Stimulated activated memory B cell treated with anti-CD40 and anti-IgM and Interleukin-4, amounts not matched to agents 10 μg/mL and 1 μg/mL and 100 μg/mL, for 72 hours (primary cell): ENCODE measurements around the gene TSPAN13.

Experiments used
- ATAC-seq: fragments of 150-1000 bp; cut with Tn5 transposase; 2 replicates; pipeline ENCODE4 v1.10.0; 2021
- H3K27ac Mint-ChIP-seq: one replicate; pipeline ENCODE4 v1.8.0; 2022; ENCODE audit warnings: mild to moderate bottlenecking, mixed read lengths
- H3K27me3 Mint-ChIP-seq: one replicate; pipeline ENCODE4 v1.8.0; 2022; ENCODE audit warnings: mixed read lengths
- H3K36me3 Mint-ChIP-seq: one replicate; pipeline ENCODE4 v1.8.0; 2022; ENCODE audit warnings: mixed read lengths
- H3K4me1 Mint-ChIP-seq: one replicate; pipeline ENCODE4 v1.8.0; 2022; ENCODE audit warnings: mixed read lengths
- H3K4me3 Mint-ChIP-seq: one replicate; pipeline ENCODE4 v1.8.0; 2022; ENCODE audit warnings: mild to moderate bottlenecking, moderate library complexity, mixed read lengths
- H3K9me3 Mint-ChIP-seq: one replicate; pipeline ENCODE4 v1.8.0; 2022; ENCODE audit warnings: mixed read lengths

The TSPAN13 gene

GRCh38 chr7:16753102-16753931, at the start of gene TSPAN13:
TSS of gene TSPAN13 (plus strand) at chr7:16753755. CDS start at chr7:16753968, 213 bp downstream.
- peak; percentile 95 for ATAC-seq
- Mint-ChIP-seq H3K27me3 (no peaks in the 10 kb centered on the region), H3K27ac (peak within 1 kb of the TSS; percentile 87), H3K4me1 (peaks cover 36% of the 10 kb centered on the region), H3K4me3 (peak within 1 kb of the TSS; percentile 91), H3K9me3 (no peaks in the 10 kb centered on the region), H3K36me3 (no peaks in the 10 kb centered on the region)

GRCh38 chr7:16708511-16708910, 45.0 kb upstream of the TSPAN13 start:
- peaks cover 45% of the 10 kb centered on the region for H3K36me3 Mint-ChIP-seq

GRCh38 chr7:16708980-16709379, 44.6 kb upstream of the TSPAN13 start:
- no peaks in the 10 kb centered on the region for H3K27me3 Mint-ChIP-seq
- no peaks in the 10 kb centered on the region for H3K4me1 Mint-ChIP-seq

More at GRCh38 chr7:16708511-16708910, 45.0 kb upstream of the TSPAN13 start:
- Mint-ChIP-seq H3K27ac (no peak overlapping the region), H3K4me3 (no peak overlapping the region), H3K9me3 (peaks cover 2% of the 10 kb centered on the region), H3K27me3 (no peaks in the 10 kb centered on the region), H3K4me1 (no peaks in the 10 kb centered on the region)
- ATAC-seq: no peak

GRCh38 chr7:16710651-16711050, 42.9 kb upstream of the TSPAN13 start:
- H3K4me1 Mint-ChIP-seq: no peaks in the 10 kb centered on the region
- no peaks in the 10 kb centered on the region for H3K27me3 Mint-ChIP-seq
- no peak for ATAC-seq
- H3K36me3 Mint-ChIP-seq: peaks cover 25% of the 10 kb centered on the region
- peaks cover 2% of the 10 kb centered on the region for H3K9me3 Mint-ChIP-seq
- no peak overlapping the region for H3K4me3 Mint-ChIP-seq
- no peak overlapping the region for H3K27ac Mint-ChIP-seq

More at GRCh38 chr7:16708980-16709379, 44.6 kb upstream of the TSPAN13 start:
- H3K4me3 Mint-ChIP-seq: no peak overlapping the region
- no peak for ATAC-seq
- peaks cover 2% of the 10 kb centered on the region for H3K9me3 Mint-ChIP-seq
- H3K36me3 Mint-ChIP-seq: peaks cover 40% of the 10 kb centered on the region
- no peak overlapping the region for H3K27ac Mint-ChIP-seq

GRCh38 chr7:16711730-16712129, 41.8 kb upstream of the TSPAN13 start:
- ATAC-seq: no peak
- H3K4me1 Mint-ChIP-seq: no peaks in the 10 kb centered on the region
- no peak overlapping the region for H3K27ac Mint-ChIP-seq
- peaks cover 2% of the 10 kb centered on the region for H3K9me3 Mint-ChIP-seq
- peaks cover 16% of the 10 kb centered on the region for H3K36me3 Mint-ChIP-seq
- H3K4me3 Mint-ChIP-seq: no peak overlapping the region
- H3K27me3 Mint-ChIP-seq: no peaks in the 10 kb centered on the region

- H3K4me1 Mint-ChIP-seq: no peaks in the 10 kb centered on the region
- ATAC-seq: peak; percentile 75
- H3K9me3 Mint-ChIP-seq: peaks cover 2% of the 10 kb centered on the region
- no peaks in the 10 kb centered on the region for H3K27me3 Mint-ChIP-seq
- H3K4me3 Mint-ChIP-seq: no peak overlapping the region
- no peak overlapping the region for H3K27ac Mint-ChIP-seq
- peaks cover 11% of the 10 kb centered on the region for H3K36me3 Mint-ChIP-seq
Observed at GRCh38 chr7:16712916-16713315, 40.6 kb upstream of the TSPAN13 start.

DNA sequence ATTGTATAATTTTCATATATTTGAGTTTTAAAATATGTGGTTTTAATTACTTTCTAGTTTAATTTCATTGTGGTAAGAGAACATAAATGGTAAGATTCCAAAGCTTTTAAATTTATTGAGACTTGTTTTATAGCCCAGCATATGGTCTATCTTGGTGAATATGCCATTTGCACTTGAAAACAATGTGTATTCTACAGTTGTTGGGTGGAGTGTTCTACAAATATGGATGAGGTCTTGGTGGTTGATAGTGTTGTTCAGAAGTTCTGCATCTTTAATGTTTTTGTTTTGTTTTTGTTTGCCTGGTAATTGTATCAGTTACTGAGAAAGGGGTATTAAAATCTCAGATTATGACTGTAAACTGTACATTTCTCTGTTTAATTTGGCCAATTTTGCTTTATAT, 37.6 kb upstream of the TSPAN13 start:
- Mint-ChIP-seq H3K4me3 (no peak overlapping the region), H3K36me3 (no peaks in the 10 kb centered on the region)

DNA sequence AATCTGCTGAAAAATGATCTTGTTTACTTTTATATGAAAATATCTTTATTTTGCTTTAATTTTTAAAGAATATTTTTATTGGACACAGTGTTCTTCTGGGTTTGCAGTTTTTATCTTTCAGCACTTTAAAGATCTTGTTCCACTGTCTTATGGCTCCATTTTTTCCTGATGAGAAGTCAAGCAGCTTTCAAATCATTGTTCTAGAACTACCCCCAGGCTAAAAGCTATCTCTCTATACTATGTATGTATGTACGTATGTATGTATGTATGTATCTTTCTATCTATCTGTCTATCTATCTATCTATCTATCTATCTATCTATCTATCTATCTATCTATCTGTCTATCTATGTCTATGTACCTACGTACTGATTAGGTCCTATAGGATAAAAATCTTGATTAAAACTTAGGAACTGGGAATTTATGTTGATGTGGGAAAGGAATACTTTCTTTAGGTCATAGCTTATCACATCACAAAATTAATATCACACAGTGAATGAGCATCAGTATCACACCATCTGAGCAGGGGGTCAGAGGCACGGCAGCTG, 35.4 kb upstream of the TSPAN13 start:
- Mint-ChIP-seq H3K36me3 (no peaks in the 10 kb centered on the region), H3K27me3 (no peaks in the 10 kb centered on the region), H3K4me1 (no peaks in the 10 kb centered on the region), H3K9me3 (no peaks in the 10 kb centered on the region), H3K4me3 (no peak overlapping the region), H3K27ac (no peak overlapping the region)
- no peak for ATAC-seq

More for the DNA sequence above, 37.6 kb upstream of the TSPAN13 start:
- ATAC-seq: no peak
- H3K27me3 Mint-ChIP-seq: no peaks in the 10 kb centered on the region
- no peaks in the 10 kb centered on the region for H3K4me1 Mint-ChIP-seq
- no peak overlapping the region for H3K27ac Mint-ChIP-seq
- no peaks in the 10 kb centered on the region for H3K9me3 Mint-ChIP-seq

- H3K4me1 Mint-ChIP-seq: no peaks in the 10 kb centered on the region
- no peak overlapping the region for H3K4me3 Mint-ChIP-seq
- H3K27ac Mint-ChIP-seq: no peak overlapping the region
- no peaks in the 10 kb centered on the region for H3K9me3 Mint-ChIP-seq
- no peaks in the 10 kb centered on the region for H3K36me3 Mint-ChIP-seq
- H3K27me3 Mint-ChIP-seq: no peaks in the 10 kb centered on the region
- ATAC-seq: no peak
Observed at GRCh38 chr7:16719699-16720098, 33.9 kb upstream of the TSPAN13 start.

GRCh38 chr7:16721541-16721940, 32.0 kb upstream of the TSPAN13 start:
- Mint-ChIP-seq H3K4me3 (no peak overlapping the region), H3K36me3 (no peaks in the 10 kb centered on the region), H3K27ac (no peak overlapping the region), H3K4me1 (no peaks in the 10 kb centered on the region), H3K27me3 (no peaks in the 10 kb centered on the region), H3K9me3 (no peaks in the 10 kb centered on the region)
- ATAC-seq: no peak

- Mint-ChIP-seq H3K9me3 (no peaks in the 10 kb centered on the region), H3K4me3 (no peak overlapping the region), H3K27me3 (no peaks in the 10 kb centered on the region), H3K36me3 (peaks cover 3% of the 10 kb centered on the region), H3K27ac (no peak overlapping the region), H3K4me1 (no peaks in the 10 kb centered on the region)
- no peak for ATAC-seq
Observed at GRCh38 chr7:16724344-16724743, 29.2 kb upstream of the TSPAN13 start.

DNA sequence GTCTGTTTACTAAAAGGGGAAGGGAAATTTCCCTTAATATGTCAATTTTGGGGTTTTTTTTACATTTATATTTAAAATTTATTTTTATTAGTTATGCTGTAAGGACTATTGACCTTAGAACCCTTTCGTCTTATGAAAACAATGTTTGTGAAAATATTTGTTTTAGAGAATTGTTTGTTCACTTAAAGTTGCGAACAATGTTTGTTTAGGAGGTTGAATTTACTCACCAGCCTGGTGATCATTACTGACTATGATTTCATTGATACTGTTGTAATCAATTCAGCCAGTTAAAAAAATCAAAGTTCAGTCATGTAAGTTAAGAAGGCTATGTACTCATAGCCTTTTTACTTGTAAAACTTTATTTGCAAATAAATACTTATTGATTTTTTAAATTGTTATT, 27.4 kb upstream of the TSPAN13 start:
- H3K9me3 Mint-ChIP-seq: no peaks in the 10 kb centered on the region
- ATAC-seq: no peak
- H3K36me3 Mint-ChIP-seq: peaks cover 3% of the 10 kb centered on the region
- H3K4me3 Mint-ChIP-seq: no peak overlapping the region
- no peaks in the 10 kb centered on the region for H3K27me3 Mint-ChIP-seq
- H3K4me1 Mint-ChIP-seq: no peaks in the 10 kb centered on the region
- no peak overlapping the region for H3K27ac Mint-ChIP-seq

DNA sequence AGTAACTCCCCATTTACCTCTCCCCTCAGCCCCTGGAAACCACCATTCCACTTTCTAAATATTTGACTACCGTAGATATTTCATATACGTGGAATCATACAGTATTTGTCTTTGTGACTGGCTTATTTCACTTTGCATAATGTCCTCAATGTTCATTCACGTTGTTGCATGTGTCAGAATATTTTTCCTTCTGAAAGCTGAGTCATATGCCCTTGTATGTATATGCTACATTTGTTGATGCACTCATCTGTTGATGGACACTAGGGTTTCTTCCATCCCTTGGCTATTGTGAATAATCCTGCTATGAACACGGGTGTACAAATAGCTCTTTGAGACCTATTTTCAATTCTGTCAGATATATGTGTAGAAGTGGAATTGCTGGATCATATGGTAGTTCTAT, 25.8 kb upstream of the TSPAN13 start:
- Mint-ChIP-seq H3K4me1 (peaks cover 6% of the 10 kb centered on the region), H3K27ac (no peak overlapping the region), H3K27me3 (no peaks in the 10 kb centered on the region), H3K9me3 (no peaks in the 10 kb centered on the region), H3K36me3 (peaks cover 3% of the 10 kb centered on the region), H3K4me3 (no peak overlapping the region)
- ATAC-seq: no peak

DNA sequence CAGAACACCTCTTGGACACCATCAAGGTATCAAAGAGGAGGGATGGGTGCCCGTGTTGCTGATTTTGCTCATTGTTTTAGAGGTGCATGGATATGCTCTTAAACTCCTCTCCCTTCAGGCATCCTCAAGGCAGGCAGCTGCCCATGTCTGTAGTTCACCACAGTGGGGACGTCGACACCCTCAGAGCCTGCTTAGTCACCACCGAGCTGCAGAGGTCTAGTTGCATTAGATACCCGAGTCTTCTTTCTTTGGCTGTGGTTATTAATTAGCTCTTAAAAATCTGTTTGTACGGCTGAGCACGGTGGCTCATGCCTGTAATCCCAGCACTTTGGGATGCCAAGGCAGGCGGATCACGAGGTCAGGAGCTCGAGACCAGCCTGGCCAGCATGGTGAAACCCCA, 24.7 kb upstream of the TSPAN13 start:
- Mint-ChIP-seq H3K27me3 (no peaks in the 10 kb centered on the region), H3K27ac (no peak overlapping the region), H3K36me3 (peaks cover 3% of the 10 kb centered on the region), H3K4me1 (peaks cover 6% of the 10 kb centered on the region), H3K9me3 (no peaks in the 10 kb centered on the region), H3K4me3 (no peak overlapping the region)
- no peak for ATAC-seq

GRCh38 chr7:16729541-16729940, 24.0 kb upstream of the TSPAN13 start:
- H3K27me3 Mint-ChIP-seq: no peaks in the 10 kb centered on the region
- H3K4me1 Mint-ChIP-seq: peaks cover 6% of the 10 kb centered on the region
- H3K9me3 Mint-ChIP-seq: no peaks in the 10 kb centered on the region
- no peak overlapping the region for H3K4me3 Mint-ChIP-seq
- no peak overlapping the region for H3K27ac Mint-ChIP-seq
- peaks cover 3% of the 10 kb centered on the region for H3K36me3 Mint-ChIP-seq
- ATAC-seq: no peak

- no peak overlapping the region for H3K4me3 Mint-ChIP-seq
- H3K27ac Mint-ChIP-seq: no peak overlapping the region
- H3K36me3 Mint-ChIP-seq: peaks cover 3% of the 10 kb centered on the region
- peaks cover 13% of the 10 kb centered on the region for H3K4me1 Mint-ChIP-seq
- ATAC-seq: no peak
- no peaks in the 10 kb centered on the region for H3K9me3 Mint-ChIP-seq
- H3K27me3 Mint-ChIP-seq: no peaks in the 10 kb centered on the region
Observed at GRCh38 chr7:16730937-16731336, 22.6 kb upstream of the TSPAN13 start.
